ENCODE measurements around the gene GLIS2. TPM values are rescaled to one million over a fixed set of nuclear protein-coding genes. Genes with fewer than 3 reads are reported as not detected.
A peak's percentile ranks its signal among the peaks of the same experiment; 100 is the strongest.

GLIS2 gene
- total and polyA plus RNA-seq, 4 donors = 12.3 to 72.6 (median 29.3) TPM

DNA sequence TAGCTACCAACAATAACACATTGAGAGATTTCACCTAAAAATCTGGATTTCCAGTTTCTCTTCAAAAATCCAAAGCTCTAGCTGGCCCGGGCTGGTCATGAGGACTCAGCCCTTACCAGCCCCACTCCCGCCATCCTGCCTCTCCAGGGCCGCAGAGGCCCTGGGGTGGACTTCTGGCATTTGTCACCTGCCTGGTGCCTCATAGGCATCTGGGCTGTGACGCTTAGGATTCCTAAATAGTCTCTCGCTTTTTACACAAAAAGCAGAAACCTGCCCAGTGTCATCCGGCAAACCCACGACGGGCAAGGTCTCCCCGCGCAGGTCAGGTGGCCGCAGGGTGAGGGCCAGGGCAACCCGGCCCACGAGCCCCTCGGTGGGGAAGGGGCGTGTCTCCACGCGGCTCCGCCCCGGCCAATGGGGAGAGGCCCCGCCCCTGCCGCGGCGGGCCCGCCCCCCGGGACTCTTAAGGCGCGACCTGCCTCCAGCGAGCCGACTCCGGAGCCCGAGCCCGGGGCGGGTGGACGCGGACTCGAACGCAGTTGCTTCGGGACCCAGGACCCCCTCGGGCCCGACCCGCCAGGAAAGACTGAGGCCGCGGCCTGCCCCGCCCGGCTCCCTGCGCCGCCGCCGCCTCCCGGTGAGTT is 55.6 kb downstream of the GLIS2 start, which contains the start of gene VASN:
VASN (plus strand) TSS at position 492 of the 644 bp plus-strand sequence. CDS start 9,030 bp downstream, outside the sequence.
- no peaks in the 10 kb centered on the region for H3K4me1 ChIP-seq (ENCODE audit: control insufficient read depth in 1 of 2, insufficient read depth in 2 of 2, low read length in 2 of 2)
- no peaks in the 10 kb centered on the region for H3K36me3 ChIP-seq (ENCODE audit: control insufficient read depth in 1 of 2, insufficient read depth in 2 of 2, low read length in 1 of 2)
- intact Hi-C loops (cut with DNase I) = loop anchor here in 1 of 2 donors (5.0 kb wide), 1 partner anchor 54 kb away; the partner anchor contains the start of gene GLIS2
- H3K9me3 ChIP-seq (ENCODE audit: control insufficient read depth, low read length) = no peaks in the 10 kb centered on the region
- no peaks in the 10 kb centered on the region for H3K27me3 ChIP-seq (ENCODE audit: control insufficient read depth in 1 of 2, insufficient read depth in 2 of 2, low read length in 1 of 2)
- peak within 1 kb of the TSS; percentile 85 to 92 for H3K27ac ChIP-seq (ENCODE audit: low read depth in 1 of 2, low read length in 2 of 2)
- peak; percentile 88 to 96 for DNase-seq
- peak within 1 kb of the TSS; percentile 73 to 84 for H3K4me3 ChIP-seq (ENCODE audit: low read length in 2 of 2)
- peak; percentile 77 for ATAC-seq (ENCODE audit: low FRiP score)
- WGBS, 2 donors = 1% methylated on average over 43 to 50 of the region's 50 CpGs

DNA sequence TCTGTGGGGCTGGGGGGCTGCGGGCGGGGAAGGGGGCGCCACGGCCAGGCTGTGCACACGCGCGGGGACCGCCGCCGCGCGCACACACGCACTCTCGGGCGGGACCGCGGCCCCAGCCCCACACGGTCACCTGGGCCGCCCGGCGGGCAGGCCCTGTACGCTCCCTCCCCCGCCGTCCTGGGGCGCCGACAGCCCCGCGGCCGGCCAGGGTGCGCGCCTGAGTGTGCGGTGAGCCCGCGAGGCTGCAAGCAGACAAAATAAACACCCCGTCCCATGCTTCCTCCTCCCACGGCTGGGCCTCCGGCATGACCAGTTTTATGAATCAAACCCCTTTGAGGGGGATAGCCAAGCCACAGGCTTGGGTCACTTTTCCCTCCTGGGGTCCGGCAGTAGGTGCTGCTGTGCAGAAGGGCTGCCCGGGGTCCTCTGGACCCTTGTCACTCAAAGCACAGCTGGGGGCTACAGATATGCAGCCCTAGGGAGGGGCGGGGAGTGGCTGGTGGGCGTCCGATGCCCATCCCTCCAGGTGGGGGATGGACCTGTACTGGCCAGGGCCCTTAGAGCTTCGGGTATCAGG is 56.2 kb downstream of the GLIS2 start:
- H3K4me1 ChIP-seq (ENCODE audit: control insufficient read depth in 1 of 2, insufficient read depth in 2 of 2, low read length in 2 of 2) = no peaks in the 10 kb centered on the region
- 0 to 1% methylated on average over 30 to 43 of the region's 43 CpGs for WGBS, 2 donors
- H3K36me3 ChIP-seq (ENCODE audit: control insufficient read depth in 1 of 2, insufficient read depth in 2 of 2, low read length in 1 of 2) = no peaks in the 10 kb centered on the region
- H3K27ac ChIP-seq (ENCODE audit: low read depth in 1 of 2, low read length in 2 of 2) = peak overlapping the region; percentile 85 to 92
- intact Hi-C loops (cut with DNase I) = loop anchor here in 1 of 2 donors (5.0 kb wide), 1 partner anchor 55 kb away; the partner anchor contains the start of gene GLIS2
- DNase-seq (no peak), ATAC-seq (ENCODE audit: low FRiP score) (no peak)
- no peaks in the 10 kb centered on the region for H3K9me3 ChIP-seq (ENCODE audit: control insufficient read depth, low read length)
- peak overlapping the region; percentile 73 to 84 for H3K4me3 ChIP-seq (ENCODE audit: low read length in 2 of 2)
- no peaks in the 10 kb centered on the region for H3K27me3 ChIP-seq (ENCODE audit: control insufficient read depth in 1 of 2, insufficient read depth in 2 of 2, low read length in 1 of 2)

DNA sequence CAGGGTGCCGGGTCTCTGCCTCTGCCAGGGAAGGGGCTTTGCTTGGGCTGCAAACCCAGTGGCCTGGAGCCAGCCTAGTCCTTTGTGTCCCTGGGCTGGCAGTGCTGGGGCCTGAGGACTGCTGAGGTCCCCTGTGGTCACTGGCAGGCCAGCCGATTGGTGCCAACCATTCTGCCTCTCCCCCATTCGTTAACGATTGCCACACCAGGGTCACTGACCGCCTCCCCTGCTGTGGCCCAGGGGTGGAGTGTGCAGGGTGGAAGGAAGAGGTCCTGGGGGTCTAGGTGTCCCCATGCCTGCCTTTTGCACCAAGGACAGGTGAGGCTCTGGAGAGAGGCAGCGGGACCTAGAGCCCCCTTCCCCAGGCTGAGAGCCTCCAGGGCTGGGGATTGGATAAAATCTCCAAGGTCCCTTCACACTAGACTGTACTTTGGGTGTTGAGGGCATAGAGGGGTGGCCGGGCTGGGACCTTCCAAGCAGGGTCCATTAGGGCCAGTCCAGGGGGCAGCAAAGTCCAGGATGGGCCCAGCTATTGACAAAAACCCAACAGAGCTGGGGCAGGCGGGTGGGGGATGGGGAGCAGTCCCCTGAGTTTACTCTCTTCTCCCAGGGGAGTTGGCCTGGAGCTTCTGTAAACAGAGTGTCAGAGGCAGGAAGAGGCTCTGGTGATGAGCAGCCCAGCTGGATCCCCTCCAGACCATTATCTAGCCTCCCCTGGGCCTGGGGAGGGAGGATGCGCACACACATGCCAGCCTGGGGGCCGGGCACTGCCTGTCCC is 56.9 kb downstream of the GLIS2 start:
- Histone ChIP-seq H3K36me3 (ENCODE audit: control insufficient read depth in 1 of 2, insufficient read depth in 2 of 2, low read length in 1 of 2) (no peaks in the 10 kb centered on the region), H3K27me3 (ENCODE audit: control insufficient read depth in 1 of 2, insufficient read depth in 2 of 2, low read length in 1 of 2) (no peaks in the 10 kb centered on the region), H3K27ac (ENCODE audit: low read depth in 1 of 2, low read length in 2 of 2) (peak overlapping the region; percentile 85 to 92), H3K9me3 (ENCODE audit: control insufficient read depth, low read length) (no peaks in the 10 kb centered on the region), H3K4me3 (ENCODE audit: low read length in 2 of 2) (peak overlapping the region; percentile 73 to 84), H3K4me1 (ENCODE audit: control insufficient read depth in 1 of 2, insufficient read depth in 2 of 2, low read length in 2 of 2) (no peaks in the 10 kb centered on the region)
- WGBS, 2 donors = 1 to 7% methylated on average over 9 to 10 of the region's 10 CpGs
- DNase-seq (peak in 1 of 2 donors; percentile 71), ATAC-seq (ENCODE audit: low FRiP score) (no peak)
- intact Hi-C loops (cut with DNase I) = loop anchor here in 1 of 2 donors (5.0 kb wide), 1 partner anchor 55 kb away; the partner anchor contains the start of gene GLIS2

DNA sequence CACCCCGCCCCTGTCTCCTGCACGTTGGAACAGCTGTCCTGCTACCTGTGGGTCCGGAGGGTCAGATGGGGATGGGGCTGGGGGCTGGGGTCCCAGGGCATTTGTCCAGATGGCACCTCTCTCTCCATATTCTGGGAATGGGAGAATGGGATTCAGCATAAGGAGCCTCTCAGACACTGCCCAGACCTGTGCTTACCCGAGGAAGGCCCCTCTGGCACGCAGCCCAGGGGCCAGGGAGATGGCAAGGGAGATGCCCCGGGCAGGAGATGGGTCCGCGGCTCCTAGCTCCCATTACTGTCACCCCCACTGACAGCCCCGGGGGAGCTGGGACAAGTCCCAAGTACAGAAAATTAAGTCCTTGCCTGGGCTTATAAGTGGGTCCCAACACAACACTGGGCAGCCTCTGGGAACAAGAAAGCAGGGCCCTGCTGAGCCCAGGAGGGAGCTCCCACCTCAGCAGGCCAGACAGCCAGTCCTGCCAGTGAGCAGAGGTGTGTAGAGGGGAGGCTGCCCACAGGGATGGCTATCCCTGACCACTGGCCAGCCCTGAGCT is 57.6 kb downstream of the GLIS2 start:
- DNase-seq (no peak), ATAC-seq (ENCODE audit: low FRiP score) (no peak)
- H3K9me3 ChIP-seq (ENCODE audit: control insufficient read depth, low read length) = no peaks in the 10 kb centered on the region
- H3K4me1 ChIP-seq (ENCODE audit: control insufficient read depth in 1 of 2, insufficient read depth in 2 of 2, low read length in 2 of 2) = no peaks in the 10 kb centered on the region
- H3K36me3 ChIP-seq (ENCODE audit: control insufficient read depth in 1 of 2, insufficient read depth in 2 of 2, low read length in 1 of 2) = no peaks in the 10 kb centered on the region
- peak overlapping the region; percentile 33 to 73 for H3K4me3 ChIP-seq (ENCODE audit: low read length in 2 of 2)
- intact Hi-C loops (cut with DNase I) = loop anchor here in 1 of 2 donors (5.0 kb wide), 1 partner anchor 56 kb away; the partner anchor contains the start of gene GLIS2
- H3K27ac ChIP-seq (ENCODE audit: low read depth in 1 of 2, low read length in 2 of 2) = peak overlapping the region; percentile 85 to 92
- 4 to 11% methylated on average over 9 of the region's 9 CpGs for WGBS, 2 donors
- no peaks in the 10 kb centered on the region for H3K27me3 ChIP-seq (ENCODE audit: control insufficient read depth in 1 of 2, insufficient read depth in 2 of 2, low read length in 1 of 2)

DNA sequence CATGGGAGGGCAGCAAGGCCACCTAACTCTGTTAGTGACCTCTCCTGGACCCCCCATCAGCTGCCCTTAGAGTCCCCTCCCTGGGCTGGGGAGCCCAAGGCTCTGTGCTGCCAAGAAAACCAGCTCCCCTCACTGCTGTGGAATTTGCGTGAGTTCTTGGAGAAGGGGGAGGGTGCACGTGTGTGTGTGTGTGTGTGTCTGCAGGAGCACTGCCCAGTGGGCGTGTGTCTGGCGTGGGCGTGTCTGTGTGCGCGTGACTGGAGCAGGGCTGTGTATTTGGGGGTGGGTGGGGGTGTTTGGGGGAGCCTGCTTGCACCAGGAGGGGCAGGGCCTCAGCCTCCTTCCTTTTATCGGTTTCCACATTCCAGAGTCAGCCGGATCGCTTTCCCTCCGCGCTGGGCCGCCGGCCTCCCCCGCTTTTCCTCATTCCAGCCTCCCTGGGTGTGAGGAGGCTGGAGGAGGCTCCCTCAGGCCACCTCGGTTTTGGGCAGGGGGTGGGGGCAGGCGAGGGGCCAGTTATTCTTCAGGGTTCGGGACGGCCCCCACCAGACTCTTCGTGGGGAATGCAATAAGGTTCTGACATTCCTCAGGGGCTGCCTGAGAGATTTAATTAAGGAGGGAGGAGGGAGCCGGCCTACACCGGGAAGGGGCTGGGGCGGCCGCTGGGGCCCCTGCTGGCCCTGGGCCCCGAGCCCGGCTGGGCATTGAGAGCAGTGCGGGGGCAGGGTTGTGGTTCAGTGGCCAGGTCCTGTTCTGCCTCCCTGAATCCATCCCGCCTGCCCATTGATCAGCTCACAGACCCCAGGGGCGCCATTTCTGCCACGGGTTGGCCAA is 58.3 kb downstream of the GLIS2 start:
- Histone ChIP-seq H3K36me3 (ENCODE audit: control insufficient read depth in 1 of 2, insufficient read depth in 2 of 2, low read length in 1 of 2) (no peaks in the 10 kb centered on the region), H3K4me3 (ENCODE audit: low read length in 2 of 2) (peak overlapping the region; percentile 51 to 73), H3K9me3 (ENCODE audit: control insufficient read depth, low read length) (no peaks in the 10 kb centered on the region), H3K27me3 (ENCODE audit: control insufficient read depth in 1 of 2, insufficient read depth in 2 of 2, low read length in 1 of 2) (no peaks in the 10 kb centered on the region), H3K4me1 (ENCODE audit: control insufficient read depth in 1 of 2, insufficient read depth in 2 of 2, low read length in 2 of 2) (no peaks in the 10 kb centered on the region), H3K27ac (ENCODE audit: low read depth in 1 of 2, low read length in 2 of 2) (peak overlapping the region; percentile 85 to 92)
- intact Hi-C loops (cut with DNase I) = loop anchor here in 1 of 2 donors (5.0 kb wide), 1 partner anchor 57 kb away; the partner anchor contains the start of gene GLIS2
- peak; percentile 90 to 93 for DNase-seq
- 8 to 9% methylated on average over 30 of the region's 30 CpGs for WGBS, 2 donors
- peak; percentile 56 for ATAC-seq (ENCODE audit: low FRiP score)

DNA sequence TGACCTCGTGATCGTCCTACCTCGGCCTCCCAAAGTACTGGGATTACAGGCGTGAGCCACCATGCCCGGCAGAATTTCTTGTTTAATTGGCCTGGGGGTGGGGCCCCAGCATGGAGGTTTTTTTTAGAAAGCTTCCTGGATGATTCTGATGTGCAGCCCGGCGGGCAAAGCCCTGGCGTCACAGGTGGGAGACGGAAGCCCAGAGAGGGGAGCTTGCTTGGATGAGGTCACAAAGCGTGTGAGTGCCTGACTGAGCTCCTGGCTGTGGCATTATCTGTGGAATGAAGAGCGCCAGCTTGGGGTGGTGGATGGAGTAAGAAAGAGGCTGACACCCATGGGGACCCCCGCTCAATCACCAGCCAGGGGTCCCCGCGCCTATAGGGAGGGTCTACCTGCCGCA is 59.9 kb downstream of the GLIS2 start:
- peak in 1 of 2 donors; percentile 69 for DNase-seq
- WGBS, 2 donors = 11 to 18% methylated on average over 15 of the region's 15 CpGs
- Histone ChIP-seq H3K27me3 (ENCODE audit: control insufficient read depth in 1 of 2, insufficient read depth in 2 of 2, low read length in 1 of 2) (no peaks in the 10 kb centered on the region), H3K27ac (ENCODE audit: low read depth in 1 of 2, low read length in 2 of 2) (peak overlapping the region; percentile 43 to 94), H3K4me1 (ENCODE audit: control insufficient read depth in 1 of 2, insufficient read depth in 2 of 2, low read length in 2 of 2) (no peaks in the 10 kb centered on the region), H3K36me3 (ENCODE audit: control insufficient read depth in 1 of 2, insufficient read depth in 2 of 2, low read length in 1 of 2) (no peaks in the 10 kb centered on the region), H3K9me3 (ENCODE audit: control insufficient read depth, low read length) (no peaks in the 10 kb centered on the region), H3K4me3 (ENCODE audit: low read length in 2 of 2) (no peak overlapping the region)
- ATAC-seq (ENCODE audit: low FRiP score) = no peak
- intact Hi-C loops (cut with DNase I) = no loop called here

DNA sequence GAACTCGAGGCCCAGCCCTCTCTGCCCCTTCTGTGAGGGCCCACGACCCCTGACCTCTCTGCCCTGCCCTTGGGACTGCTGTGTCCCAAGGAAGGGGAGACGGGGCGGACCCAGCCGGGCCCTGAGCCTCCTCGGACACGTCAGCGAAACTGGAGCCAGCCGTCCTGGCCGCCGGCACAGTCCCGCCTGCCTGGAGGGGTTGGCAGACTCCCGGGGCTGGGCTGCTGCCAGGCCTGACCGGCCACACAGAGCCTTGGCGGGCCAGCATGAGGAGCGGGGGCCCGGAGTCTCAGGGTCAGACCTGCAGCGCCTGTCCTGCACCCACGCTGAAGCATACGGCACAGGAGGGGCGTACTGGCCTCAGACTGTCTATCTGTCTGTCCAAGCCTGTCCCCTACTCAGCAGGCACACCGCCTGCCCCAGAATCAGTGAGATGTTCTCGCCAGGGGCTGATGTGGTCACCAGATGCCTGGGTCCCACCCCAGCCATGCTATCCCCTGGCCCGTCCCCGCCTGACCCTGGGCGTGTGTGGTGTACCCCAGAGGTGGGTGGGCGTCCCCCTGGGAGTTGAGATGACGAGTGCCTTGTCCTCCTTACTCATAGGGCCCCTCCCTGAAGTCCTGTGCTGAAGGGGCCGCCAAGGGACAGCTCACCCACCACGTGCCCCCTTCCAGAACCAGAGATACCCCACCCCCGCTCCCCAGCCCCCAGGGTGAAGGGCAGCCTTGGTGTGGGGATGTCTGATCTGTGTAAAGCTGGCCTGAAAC is 60.4 kb downstream of the GLIS2 start:
- ATAC-seq (ENCODE audit: low FRiP score) = peak; percentile 79
- intact Hi-C loops (cut with DNase I) = no loop called here
- DNase-seq = peak; percentile 96 to 98
- Histone ChIP-seq H3K9me3 (ENCODE audit: control insufficient read depth, low read length) (no peaks in the 10 kb centered on the region), H3K27me3 (ENCODE audit: control insufficient read depth in 1 of 2, insufficient read depth in 2 of 2, low read length in 1 of 2) (no peaks in the 10 kb centered on the region), H3K4me3 (ENCODE audit: low read length in 2 of 2) (no peak overlapping the region), H3K4me1 (ENCODE audit: control insufficient read depth in 1 of 2, insufficient read depth in 2 of 2, low read length in 2 of 2) (no peaks in the 10 kb centered on the region), H3K27ac (ENCODE audit: low read depth in 1 of 2, low read length in 2 of 2) (peak overlapping the region; percentile 46 to 94), H3K36me3 (ENCODE audit: control insufficient read depth in 1 of 2, insufficient read depth in 2 of 2, low read length in 1 of 2) (no peaks in the 10 kb centered on the region)
- WGBS, 2 donors = 1 to 8% methylated on average over 29 to 31 of the region's 31 CpGs

Measured in aorta (tissue), 5 donors.